ENCODE measurements around the gene RTL10. TPM values are rescaled to one million over a fixed set of nuclear protein-coding genes. Genes with fewer than 3 reads are reported as not detected.

RTL10 gene
- total RNA-seq, 1 donor from 2014 or later = 10.9 TPM

DNA sequence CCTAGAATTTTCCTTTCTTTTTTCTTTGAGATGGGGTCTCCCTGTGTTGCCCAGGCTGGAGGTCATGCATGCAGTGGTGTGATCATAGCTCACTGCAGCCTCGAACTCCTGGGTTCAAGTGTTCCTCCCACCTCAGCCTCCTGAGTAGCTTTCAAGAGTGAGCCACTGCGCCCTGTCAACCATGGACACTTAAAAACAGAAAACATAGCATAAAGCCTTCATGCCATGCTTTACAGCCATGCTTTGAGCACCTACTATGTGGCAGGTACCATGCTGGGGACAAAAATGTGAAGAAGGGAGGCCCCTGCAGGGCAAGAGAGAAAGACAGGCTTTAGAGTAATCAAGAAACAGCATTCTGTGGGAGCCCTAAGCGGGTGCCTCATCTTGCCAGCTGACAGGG is 13.7 kb upstream of the RTL10 start:
- H3K27me3 ChIP-seq (ENCODE audit: control insufficient read depth, insufficient read depth, low read length) = no peaks in the 10 kb centered on the region
- DNase-seq (ENCODE audit: low read depth) = no peak
- TF ChIP-seq, protein P1, sequence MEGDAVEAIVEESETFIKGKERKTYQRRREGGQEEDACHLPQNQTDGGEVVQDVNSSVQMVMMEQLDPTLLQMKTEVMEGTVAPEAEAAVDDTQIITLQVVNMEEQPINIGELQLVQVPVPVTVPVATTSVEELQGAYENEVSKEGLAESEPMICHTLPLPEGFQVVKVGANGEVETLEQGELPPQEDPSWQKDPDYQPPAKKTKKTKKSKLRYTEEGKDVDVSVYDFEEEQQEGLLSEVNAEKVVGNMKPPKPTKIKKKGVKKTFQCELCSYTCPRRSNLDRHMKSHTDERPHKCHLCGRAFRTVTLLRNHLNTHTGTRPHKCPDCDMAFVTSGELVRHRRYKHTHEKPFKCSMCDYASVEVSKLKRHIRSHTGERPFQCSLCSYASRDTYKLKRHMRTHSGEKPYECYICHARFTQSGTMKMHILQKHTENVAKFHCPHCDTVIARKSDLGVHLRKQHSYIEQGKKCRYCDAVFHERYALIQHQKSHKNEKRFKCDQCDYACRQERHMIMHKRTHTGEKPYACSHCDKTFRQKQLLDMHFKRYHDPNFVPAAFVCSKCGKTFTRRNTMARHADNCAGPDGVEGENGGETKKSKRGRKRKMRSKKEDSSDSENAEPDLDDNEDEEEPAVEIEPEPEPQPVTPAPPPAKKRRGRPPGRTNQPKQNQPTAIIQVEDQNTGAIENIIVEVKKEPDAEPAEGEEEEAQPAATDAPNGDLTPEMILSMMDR (IDR thresholded peaks at IDR 0.05; ENCODE audit: insufficient read depth, low read length, poor library complexity, severe bottlenecking) = no peak
- H3K4me3 ChIP-seq (ENCODE audit: low read depth, low read length) = no peak overlapping the region
- H3K36me3 ChIP-seq (ENCODE audit: control insufficient read depth, insufficient read depth, low read length) = no peaks in the 10 kb centered on the region

DNA sequence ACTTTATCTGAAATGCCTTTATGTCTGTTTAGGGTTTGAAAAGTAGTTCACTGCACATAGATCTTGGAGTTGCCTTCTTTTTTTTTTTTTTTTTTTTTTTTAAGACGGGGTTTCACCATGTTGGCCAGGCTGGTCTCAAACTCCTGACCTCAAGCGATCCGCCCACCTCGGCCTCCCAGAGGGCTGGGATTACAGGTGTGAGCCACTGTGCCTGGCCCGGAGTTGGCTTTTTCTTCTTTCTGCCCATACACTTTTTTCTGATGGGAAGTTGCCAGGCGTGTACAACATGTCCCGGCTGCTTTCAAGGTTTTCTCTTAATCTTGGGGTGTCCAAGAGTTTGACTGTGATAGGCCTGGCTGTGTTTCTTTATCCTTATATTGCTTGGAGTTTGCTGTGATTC is 12.9 kb upstream of the RTL10 start:
- TF ChIP-seq, protein P1 (IDR thresholded peaks at IDR 0.05; ENCODE audit: insufficient read depth, low read length, poor library complexity, severe bottlenecking) = no peak
- no peaks in the 10 kb centered on the region for H3K27me3 ChIP-seq (ENCODE audit: control insufficient read depth, insufficient read depth, low read length)
- no peak for DNase-seq (ENCODE audit: low read depth)
- H3K4me3 ChIP-seq (ENCODE audit: low read depth, low read length) = no peak overlapping the region
- H3K36me3 ChIP-seq (ENCODE audit: control insufficient read depth, insufficient read depth, low read length) = no peaks in the 10 kb centered on the region

DNA sequence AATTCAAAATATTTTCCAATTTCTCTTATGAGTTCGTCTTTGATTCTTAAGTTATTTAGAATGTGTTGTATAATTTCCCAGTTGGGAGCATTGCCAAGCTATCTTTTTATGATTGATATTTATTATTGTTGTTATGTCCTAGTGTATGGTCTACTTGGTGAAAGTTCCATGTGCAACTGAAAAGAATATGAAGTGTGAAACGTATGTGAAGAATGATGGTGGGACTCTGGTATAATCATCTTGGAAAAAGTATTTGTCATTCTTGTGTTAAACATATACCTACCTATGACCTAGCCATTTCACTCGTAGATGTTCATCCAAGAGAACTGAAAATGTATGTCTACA is 12.0 kb upstream of the RTL10 start:
- TF ChIP-seq, protein P1 (IDR thresholded peaks at IDR 0.05; ENCODE audit: insufficient read depth, low read length, poor library complexity, severe bottlenecking) = no peak
- no peak for DNase-seq (ENCODE audit: low read depth)
- Histone ChIP-seq H3K4me3 (ENCODE audit: low read depth, low read length) (no peak overlapping the region), H3K27me3 (ENCODE audit: control insufficient read depth, insufficient read depth, low read length) (no peaks in the 10 kb centered on the region), H3K36me3 (ENCODE audit: control insufficient read depth, insufficient read depth, low read length) (no peaks in the 10 kb centered on the region)

DNA sequence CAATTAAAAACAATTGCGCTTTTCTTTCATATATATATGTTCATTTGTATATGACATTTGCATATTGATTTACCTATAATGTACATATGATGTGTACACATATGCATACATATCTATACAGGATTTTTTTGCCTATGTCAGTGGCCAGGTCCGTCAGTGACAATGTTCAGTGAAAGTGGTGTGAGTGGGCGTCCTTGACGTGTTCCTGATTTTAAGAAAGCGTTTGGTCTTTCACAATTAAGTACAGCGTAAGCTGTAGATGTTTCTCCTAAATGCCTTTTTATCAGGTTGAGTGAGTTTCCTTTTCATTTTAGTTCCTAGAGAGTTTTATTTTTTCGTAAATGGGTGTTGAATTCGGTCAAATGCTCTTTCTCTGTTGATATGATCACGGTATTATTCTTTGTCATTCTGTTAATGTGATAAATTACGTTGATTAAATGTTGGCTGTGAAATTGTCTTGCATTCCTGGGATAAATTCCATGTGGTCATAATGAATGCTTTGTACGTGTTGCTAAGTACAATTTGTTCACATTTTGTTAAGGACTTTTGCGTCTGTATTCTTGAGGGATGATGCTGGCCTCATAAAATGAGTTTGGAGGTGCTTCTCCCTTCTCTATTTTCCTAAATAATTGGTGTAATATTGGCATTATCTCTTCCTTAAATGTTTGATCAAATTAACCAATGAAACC is 10.6 kb upstream of the RTL10 start:
- H3K27me3 ChIP-seq (ENCODE audit: control insufficient read depth, insufficient read depth, low read length) = no peaks in the 10 kb centered on the region
- H3K36me3 ChIP-seq (ENCODE audit: control insufficient read depth, insufficient read depth, low read length) = no peaks in the 10 kb centered on the region
- TF ChIP-seq, protein P1 (IDR thresholded peaks at IDR 0.05; ENCODE audit: insufficient read depth, low read length, poor library complexity, severe bottlenecking) = no peak
- H3K4me3 ChIP-seq (ENCODE audit: low read depth, low read length) = no peak overlapping the region
- no peak for DNase-seq (ENCODE audit: low read depth)

DNA sequence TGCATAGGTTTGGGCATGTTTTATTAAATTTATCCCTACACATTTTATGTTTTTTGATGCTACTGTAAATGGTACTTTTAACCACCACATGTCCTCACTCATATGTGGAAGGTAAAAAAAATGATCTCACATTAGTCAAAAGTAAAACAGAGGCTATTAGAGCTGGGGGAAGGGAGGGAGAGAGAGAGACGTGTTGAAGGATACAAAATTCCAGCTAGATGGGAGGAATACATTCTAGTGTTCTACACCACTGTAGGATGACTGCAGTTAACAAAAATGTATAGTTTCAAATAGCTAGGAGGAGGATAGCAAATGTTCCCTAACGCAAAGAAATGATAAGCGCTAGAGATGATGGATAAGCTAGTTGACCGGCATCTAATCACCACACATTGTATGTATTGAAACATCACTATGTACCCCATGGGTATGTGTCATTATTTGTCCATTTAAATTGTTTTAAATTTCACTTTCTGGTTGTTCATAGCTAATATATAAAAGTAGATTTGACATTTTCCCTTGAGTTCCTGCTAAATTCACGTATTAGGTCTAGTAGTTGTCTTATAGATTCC is 9.9 kb upstream of the RTL10 start:
- TF ChIP-seq, protein P1 (IDR thresholded peaks at IDR 0.05; ENCODE audit: insufficient read depth, low read length, poor library complexity, severe bottlenecking) = no peak
- H3K4me3 ChIP-seq (ENCODE audit: low read depth, low read length) = no peak overlapping the region
- H3K27me3 ChIP-seq (ENCODE audit: control insufficient read depth, insufficient read depth, low read length) = no peaks in the 10 kb centered on the region
- no peak for DNase-seq (ENCODE audit: low read depth)
- H3K36me3 ChIP-seq (ENCODE audit: control insufficient read depth, insufficient read depth, low read length) = no peaks in the 10 kb centered on the region

DNA sequence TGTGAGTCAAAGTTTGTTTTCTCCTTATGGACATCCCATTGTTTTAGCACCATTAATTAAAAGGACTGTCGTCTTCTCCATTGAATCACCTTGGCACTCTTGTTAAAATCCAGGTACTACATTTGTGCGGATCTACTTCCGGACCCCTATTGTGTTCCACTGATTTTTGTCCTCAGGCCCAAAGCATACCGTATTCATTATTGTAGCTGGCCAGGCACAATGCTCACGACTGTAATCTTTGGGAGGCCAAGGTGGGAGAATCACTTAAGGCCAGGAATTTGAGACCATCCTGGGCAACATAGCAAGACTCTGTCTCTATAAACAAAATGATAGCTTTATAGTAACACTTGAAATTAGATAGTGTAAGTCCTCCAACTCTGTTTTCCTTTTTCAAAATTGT is 8.9 kb upstream of the RTL10 start:
- no peaks in the 10 kb centered on the region for H3K27me3 ChIP-seq (ENCODE audit: control insufficient read depth, insufficient read depth, low read length)
- no peak overlapping the region for H3K4me3 ChIP-seq (ENCODE audit: low read depth, low read length)
- H3K36me3 ChIP-seq (ENCODE audit: control insufficient read depth, insufficient read depth, low read length) = no peaks in the 10 kb centered on the region
- TF ChIP-seq, protein P1 (IDR thresholded peaks at IDR 0.05; ENCODE audit: insufficient read depth, low read length, poor library complexity, severe bottlenecking) = no peak
- no peak for DNase-seq (ENCODE audit: low read depth)

Data from kidney epithelial cell (primary cell).